Gastroesophageal sphincter (tissue), 3 donors: ENCODE measurements around the gene HSPBAP1.
"Not testable (repeated sequence)": the region's sequence is repeated elsewhere in the genome, so short reads cannot be mapped to it uniquely, and the experiment has no call there.

Experiments
- CTCF ChIP-seq, 4 experiments: fragments of 200-600 bp in 2 of 4; fragments of 450-650 bp in 2 of 4; sonication (generic) in 1 of 4; IDR thresholded peaks; one replicate each; pipeline ENCODE4 v1.5.1; 2017 to 2019; ENCODE audit warnings: antibody characterized with exemption in 4 of 4, mild to moderate bottlenecking in 2 of 4, moderate library complexity in 2 of 4
- POLR2A ChIP-seq, 2 donors: fragments of 450-650 bp; IDR thresholded peaks; one replicate each; pipeline ENCODE4 v1.6.1; 2017; ENCODE audit warnings: antibody characterized with exemption in 2 of 2, mild to moderate bottlenecking in 2 of 2, moderate library complexity in 1 of 2
- POLR2AphosphoS5 ChIP-seq: sonication (generic); formaldehyde crosslinking; IDR thresholded peaks from one replicate; pipeline ENCODE4 v1.6.1; 2017; ENCODE audit warnings: antibody characterized with exemption

DNA sequence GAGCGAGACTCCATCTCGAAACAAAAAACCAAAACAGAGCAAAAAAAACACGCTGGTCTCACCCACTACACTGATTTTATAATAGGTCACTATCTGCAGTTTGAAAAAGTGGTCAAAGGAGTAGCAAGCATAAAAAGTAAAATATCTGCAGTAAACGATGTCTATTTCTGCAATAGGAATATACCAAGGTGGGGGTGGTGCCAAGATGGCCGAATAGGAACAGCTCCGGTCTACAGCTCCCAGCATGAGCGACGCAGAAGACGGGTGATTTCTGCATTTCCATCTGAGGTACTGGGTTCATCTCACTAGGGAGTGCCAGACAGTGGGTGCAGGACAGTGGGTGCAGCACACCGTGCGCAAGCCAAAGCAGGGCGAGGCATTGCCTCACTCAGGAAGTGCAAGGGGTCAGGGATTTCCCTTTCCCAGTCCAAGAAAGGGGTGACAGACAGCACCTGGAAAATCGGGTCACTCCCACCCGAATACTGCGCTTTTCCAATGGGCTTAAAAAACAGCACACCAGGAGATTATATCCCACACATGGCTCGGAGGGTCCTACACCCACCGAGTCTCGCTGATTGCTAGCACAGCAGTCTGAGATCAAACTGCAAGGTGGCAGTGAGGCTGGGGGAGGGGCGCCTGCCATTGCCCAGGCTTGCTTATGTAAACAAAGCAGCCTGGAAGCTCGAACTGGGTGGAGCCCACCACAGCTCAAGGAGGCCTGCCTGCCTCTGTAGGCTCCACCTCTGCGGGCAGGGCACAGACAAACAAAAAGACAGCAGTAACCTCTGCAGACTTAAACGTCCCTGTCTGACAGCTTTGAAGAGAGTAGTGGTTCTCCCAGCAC is 60.7 kb downstream of the HSPBAP1 start:
- TF ChIP-seq CTCF (IDR thresholded peaks at IDR 0.05); POLR2A (IDR thresholded peaks at IDR 0.05); POLR2AphosphoS5: not testable (repeated sequence)
